ENCODE measurements around the gene ATG16L1.
A peak's percentile ranks its signal among the peaks of the same experiment; 100 is the strongest.

Gene ATG16L1

GRCh38 chr2:233240897-233241296, 10.6 kb upstream of the ATG16L1 start:
- H3K23ac ChIP-seq (ENCODE audit: low read length), result no peak overlapping the region
- no peak overlapping the region for H4K5ac ChIP-seq (ENCODE audit: low read length)
- no peaks in the 10 kb centered on the region for H3K79me2 ChIP-seq (ENCODE audit: control insufficient read depth, insufficient read depth, low read length)
- no peak overlapping the region for H3K18ac ChIP-seq (ENCODE audit: low read length)
- no peak overlapping the region for H2BK15ac ChIP-seq (replicated peaks; ENCODE audit: low read depth)
- no peak overlapping the region for H3K4ac ChIP-seq (ENCODE audit: low read depth, low read length)
- no peak overlapping the region for H2BK120ac ChIP-seq (ENCODE audit: low read depth, low read length)
- no peak overlapping the region for H4K8ac ChIP-seq (ENCODE audit: low read depth, low read length)
- H3K27ac ChIP-seq (ENCODE audit: low read depth, low read length), result no peak overlapping the region
- H2BK5ac ChIP-seq (ENCODE audit: low read length), result no peak overlapping the region
- H3K36me3 ChIP-seq (ENCODE audit: control insufficient read depth, insufficient read depth, low read length), result no peaks in the 10 kb centered on the region
- no peaks in the 10 kb centered on the region for H3K27me3 ChIP-seq (ENCODE audit: insufficient read depth, low read length, poor library complexity)
- H3K4me3 ChIP-seq (ENCODE audit: low read length), result no peak overlapping the region
- DNase-seq, result no peak
- no peak overlapping the region for H2AK5ac ChIP-seq (ENCODE audit: low read length)
- no peak overlapping the region for H3K4me2 ChIP-seq (ENCODE audit: low read length)
- H3K9ac ChIP-seq (ENCODE audit: low read length), result no peak overlapping the region
- H3K79me1 ChIP-seq (ENCODE audit: low read length), result no peaks in the 10 kb centered on the region
- no CpG with 5 or more reads among the region's 2 CpGs for WGBS (ENCODE audit: extremely low coverage, insufficient coverage, low lambda C conversion rate)
- H3K4me1 ChIP-seq (ENCODE audit: control insufficient read depth, low read depth, low read length), result no peaks in the 10 kb centered on the region
- H3K56ac ChIP-seq (ENCODE audit: low read length), result no peak overlapping the region

DNA sequence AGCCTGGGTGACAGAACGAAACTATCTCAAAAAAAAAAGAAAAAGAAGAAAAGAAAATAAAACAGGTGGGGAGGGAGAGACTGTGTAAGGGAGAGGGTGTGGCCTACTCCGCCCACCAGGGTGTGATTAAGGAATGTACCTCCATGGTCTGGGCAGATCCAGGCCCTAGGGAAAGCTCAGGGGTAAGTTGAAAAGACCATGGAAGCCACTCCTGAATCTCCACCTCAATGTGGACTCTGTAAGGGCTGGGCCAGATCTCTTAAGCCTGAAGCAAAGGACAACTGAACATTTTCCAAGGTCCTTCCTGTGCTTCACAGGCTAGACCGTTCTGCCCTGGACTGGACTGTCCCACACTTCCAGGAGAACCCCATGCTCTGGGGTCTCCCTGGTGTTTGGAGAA, 9.7 kb upstream of the ATG16L1 start:
- Histone ChIP-seq H3K56ac (ENCODE audit: low read length) (no peak overlapping the region), H3K4ac (ENCODE audit: low read depth, low read length) (no peak overlapping the region), H3K4me3 (ENCODE audit: low read length) (no peak overlapping the region), H4K5ac (ENCODE audit: low read length) (no peak overlapping the region), H3K23ac (ENCODE audit: low read length) (no peak overlapping the region), H2BK15ac (replicated peaks; ENCODE audit: low read depth) (no peak overlapping the region), H3K4me2 (ENCODE audit: low read length) (no peak overlapping the region), H2BK5ac (ENCODE audit: low read length) (no peak overlapping the region), H3K18ac (ENCODE audit: low read length) (no peak overlapping the region), H3K79me2 (ENCODE audit: control insufficient read depth, insufficient read depth, low read length) (no peaks in the 10 kb centered on the region), H2BK120ac (ENCODE audit: low read depth, low read length) (no peak overlapping the region), H3K79me1 (ENCODE audit: low read length) (no peaks in the 10 kb centered on the region), H3K9ac (ENCODE audit: low read length) (no peak overlapping the region), H4K8ac (ENCODE audit: low read depth, low read length) (no peak overlapping the region), H3K27ac (ENCODE audit: low read depth, low read length) (no peak overlapping the region), H3K36me3 (ENCODE audit: control insufficient read depth, insufficient read depth, low read length) (no peaks in the 10 kb centered on the region), H3K4me1 (ENCODE audit: control insufficient read depth, low read depth, low read length) (no peaks in the 10 kb centered on the region), H3K27me3 (ENCODE audit: insufficient read depth, low read length, poor library complexity) (no peaks in the 10 kb centered on the region), H2AK5ac (ENCODE audit: low read length) (no peak overlapping the region)
- no peak for DNase-seq
- no CpG with 5 or more reads among the region's 3 CpGs for WGBS (ENCODE audit: extremely low coverage, insufficient coverage, low lambda C conversion rate)

- Histone ChIP-seq H3K4me1 (ENCODE audit: control insufficient read depth, low read depth, low read length) (no peaks in the 10 kb centered on the region), H3K4me2 (ENCODE audit: low read length) (no peak overlapping the region), H2BK5ac (ENCODE audit: low read length) (no peak overlapping the region), H3K79me1 (ENCODE audit: low read length) (no peaks in the 10 kb centered on the region), H3K4ac (ENCODE audit: low read depth, low read length) (no peak overlapping the region), H3K27ac (ENCODE audit: low read depth, low read length) (no peak overlapping the region), H2BK120ac (ENCODE audit: low read depth, low read length) (no peak overlapping the region), H4K8ac (ENCODE audit: low read depth, low read length) (no peak overlapping the region), H3K79me2 (ENCODE audit: control insufficient read depth, insufficient read depth, low read length) (no peaks in the 10 kb centered on the region), H3K36me3 (ENCODE audit: control insufficient read depth, insufficient read depth, low read length) (no peaks in the 10 kb centered on the region), H4K5ac (ENCODE audit: low read length) (no peak overlapping the region), H3K23ac (ENCODE audit: low read length) (no peak overlapping the region), H2AK5ac (ENCODE audit: low read length) (no peak overlapping the region), H3K18ac (ENCODE audit: low read length) (no peak overlapping the region), H3K56ac (ENCODE audit: low read length) (no peak overlapping the region), H3K4me3 (ENCODE audit: low read length) (no peak overlapping the region), H3K9ac (ENCODE audit: low read length) (no peak overlapping the region), H3K27me3 (ENCODE audit: insufficient read depth, low read length, poor library complexity) (no peaks in the 10 kb centered on the region), H2BK15ac (replicated peaks; ENCODE audit: low read depth) (no peak overlapping the region)
- WGBS (ENCODE audit: extremely low coverage, insufficient coverage, low lambda C conversion rate), result no CpG with 5 or more reads among the region's 14 CpGs
- DNase-seq, result no peak
These were observed 9.1 kb upstream of the ATG16L1 start for GRCh38 chr2:233242231-233242927.

DNA sequence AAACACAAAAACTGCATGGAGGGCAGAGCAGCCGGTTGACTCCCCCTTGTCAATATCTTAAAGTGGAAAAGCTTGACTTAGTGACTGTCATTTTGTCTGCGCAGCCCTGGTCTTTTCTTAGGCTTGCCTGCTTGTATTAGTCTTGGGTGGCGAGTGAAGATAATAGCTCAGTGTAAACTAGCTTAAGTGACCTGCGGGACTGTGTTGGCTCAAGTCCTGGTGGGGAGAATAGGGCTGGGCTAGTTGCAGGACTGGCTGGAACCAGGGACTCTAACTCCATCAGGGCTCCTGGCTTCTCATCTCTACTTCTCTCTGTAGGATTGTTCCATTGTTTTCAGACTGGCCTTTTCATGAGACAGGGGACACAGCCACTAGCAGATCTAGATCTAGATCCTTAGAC, 8.1 kb upstream of the ATG16L1 start:
- Histone ChIP-seq H3K4me2 (ENCODE audit: low read length) (no peak overlapping the region), H3K27me3 (ENCODE audit: insufficient read depth, low read length, poor library complexity) (no peaks in the 10 kb centered on the region), H3K4me1 (ENCODE audit: control insufficient read depth, low read depth, low read length) (no peaks in the 10 kb centered on the region), H3K18ac (ENCODE audit: low read length) (no peak overlapping the region), H3K56ac (ENCODE audit: low read length) (no peak overlapping the region), H2BK120ac (ENCODE audit: low read depth, low read length) (no peak overlapping the region), H3K9ac (ENCODE audit: low read length) (no peak overlapping the region), H2AK5ac (ENCODE audit: low read length) (no peak overlapping the region), H4K8ac (ENCODE audit: low read depth, low read length) (no peak overlapping the region), H3K79me2 (ENCODE audit: control insufficient read depth, insufficient read depth, low read length) (no peaks in the 10 kb centered on the region), H3K36me3 (ENCODE audit: control insufficient read depth, insufficient read depth, low read length) (no peaks in the 10 kb centered on the region), H3K79me1 (ENCODE audit: low read length) (no peaks in the 10 kb centered on the region), H3K4me3 (ENCODE audit: low read length) (no peak overlapping the region), H3K23ac (ENCODE audit: low read length) (no peak overlapping the region), H3K4ac (ENCODE audit: low read depth, low read length) (no peak overlapping the region), H2BK15ac (replicated peaks; ENCODE audit: low read depth) (no peak overlapping the region), H2BK5ac (ENCODE audit: low read length) (no peak overlapping the region), H3K27ac (ENCODE audit: low read depth, low read length) (no peak overlapping the region), H4K5ac (ENCODE audit: low read length) (no peak overlapping the region)
- no peak for DNase-seq
- WGBS (ENCODE audit: extremely low coverage, insufficient coverage, low lambda C conversion rate), result no CpG with 5 or more reads among the region's 4 CpGs

DNA sequence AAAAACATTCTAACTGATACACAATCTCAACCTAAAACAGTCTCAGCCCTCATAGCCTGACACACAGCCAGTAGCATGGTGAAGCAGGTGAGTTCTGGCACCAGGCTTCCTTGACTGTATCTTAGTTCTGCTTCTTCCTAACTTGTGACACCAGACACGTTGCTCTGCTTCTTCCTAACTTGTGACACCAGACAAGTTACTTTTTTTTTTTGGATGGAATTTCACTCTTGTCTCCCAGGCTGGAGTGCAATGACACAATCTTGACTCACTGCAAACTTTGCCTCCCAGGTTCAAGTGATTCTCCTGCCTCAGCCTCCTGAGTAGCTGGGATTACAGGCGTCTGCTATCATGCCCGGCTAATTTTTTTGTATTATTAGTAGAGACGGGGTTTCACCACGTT, 6.7 kb upstream of the ATG16L1 start:
- H3K4me3 ChIP-seq (ENCODE audit: low read length), result no peak overlapping the region
- no peaks in the 10 kb centered on the region for H3K79me1 ChIP-seq (ENCODE audit: low read length)
- H3K27me3 ChIP-seq (ENCODE audit: insufficient read depth, low read length, poor library complexity), result no peaks in the 10 kb centered on the region
- H3K36me3 ChIP-seq (ENCODE audit: control insufficient read depth, insufficient read depth, low read length), result no peaks in the 10 kb centered on the region
- DNase-seq, result no peak
- H3K56ac ChIP-seq (ENCODE audit: low read length), result no peak overlapping the region
- H4K5ac ChIP-seq (ENCODE audit: low read length), result no peak overlapping the region
- H2BK120ac ChIP-seq (ENCODE audit: low read depth, low read length), result no peak overlapping the region
- no peaks in the 10 kb centered on the region for H3K4me1 ChIP-seq (ENCODE audit: control insufficient read depth, low read depth, low read length)
- H3K4ac ChIP-seq (ENCODE audit: low read depth, low read length), result no peak overlapping the region
- H3K4me2 ChIP-seq (ENCODE audit: low read length), result no peak overlapping the region
- no peak overlapping the region for H2BK5ac ChIP-seq (ENCODE audit: low read length)
- no peak overlapping the region for H3K23ac ChIP-seq (ENCODE audit: low read length)
- no peak overlapping the region for H4K8ac ChIP-seq (ENCODE audit: low read depth, low read length)
- no peak overlapping the region for H2BK15ac ChIP-seq (replicated peaks; ENCODE audit: low read depth)
- no CpG with 5 or more reads among the region's 5 CpGs for WGBS (ENCODE audit: extremely low coverage, insufficient coverage, low lambda C conversion rate)
- no peaks in the 10 kb centered on the region for H3K79me2 ChIP-seq (ENCODE audit: control insufficient read depth, insufficient read depth, low read length)
- H2AK5ac ChIP-seq (ENCODE audit: low read length), result no peak overlapping the region
- no peak overlapping the region for H3K27ac ChIP-seq (ENCODE audit: low read depth, low read length)
- H3K9ac ChIP-seq (ENCODE audit: low read length), result no peak overlapping the region
- no peak overlapping the region for H3K18ac ChIP-seq (ENCODE audit: low read length)

GRCh38 chr2:233245406-233245805, 6.1 kb upstream of the ATG16L1 start:
- Histone ChIP-seq H3K79me2 (ENCODE audit: control insufficient read depth, insufficient read depth, low read length) (no peaks in the 10 kb centered on the region), H3K4me1 (ENCODE audit: control insufficient read depth, low read depth, low read length) (no peaks in the 10 kb centered on the region), H3K9ac (ENCODE audit: low read length) (no peak overlapping the region), H3K4ac (ENCODE audit: low read depth, low read length) (no peak overlapping the region), H3K4me2 (ENCODE audit: low read length) (no peak overlapping the region), H3K79me1 (ENCODE audit: low read length) (no peaks in the 10 kb centered on the region), H2BK120ac (ENCODE audit: low read depth, low read length) (no peak overlapping the region), H3K36me3 (ENCODE audit: control insufficient read depth, insufficient read depth, low read length) (no peaks in the 10 kb centered on the region), H2AK5ac (ENCODE audit: low read length) (no peak overlapping the region), H3K27me3 (ENCODE audit: insufficient read depth, low read length, poor library complexity) (no peaks in the 10 kb centered on the region), H2BK15ac (replicated peaks; ENCODE audit: low read depth) (no peak overlapping the region), H3K56ac (ENCODE audit: low read length) (no peak overlapping the region), H4K8ac (ENCODE audit: low read depth, low read length) (no peak overlapping the region), H2BK5ac (ENCODE audit: low read length) (no peak overlapping the region), H3K4me3 (ENCODE audit: low read length) (no peak overlapping the region), H4K5ac (ENCODE audit: low read length) (no peak overlapping the region), H3K23ac (ENCODE audit: low read length) (no peak overlapping the region), H3K18ac (ENCODE audit: low read length) (no peak overlapping the region), H3K27ac (ENCODE audit: low read depth, low read length) (no peak overlapping the region)
- DNase-seq, result peak; percentile 60
- no CpG with 5 or more reads among the region's 6 CpGs for WGBS (ENCODE audit: extremely low coverage, insufficient coverage, low lambda C conversion rate)

Data from mesendoderm (in vitro differentiated cells).